T-helper 2 cell treated with Interferon-gamma antibody and Interleukin-4, amounts not matched to agents 5 μg/mL and 100 μg/mL, for 36 hours (primary cell): ENCODE results near the gene POC1B.
"Not testable (repeated sequence)": the region's sequence is repeated elsewhere in the genome, so short reads cannot be mapped to it uniquely, and the experiment has no call there.

Experiments
- DNase-seq: peaks from one replicate; pipeline ENCODE4 v3.0.0; 2021; ENCODE audit warnings: low spot score
- H3K27ac Mint-ChIP-seq: one replicate; pipeline ENCODE4 v1.8.0; 2021; ENCODE audit warnings: mild to moderate bottlenecking, mixed read lengths
- H3K27me3 Mint-ChIP-seq: one replicate; pipeline ENCODE4 v1.8.0; 2021; ENCODE audit warnings: low read depth, mixed read lengths
- H3K36me3 Mint-ChIP-seq: one replicate; pipeline ENCODE4 v1.8.0; 2021; ENCODE audit warnings: low read depth, mixed read lengths
- H3K4me1 Mint-ChIP-seq: one replicate; pipeline ENCODE4 v1.8.0; 2021; ENCODE audit warnings: low read depth, mixed read lengths
- H3K4me3 Mint-ChIP-seq: one replicate; pipeline ENCODE4 v1.8.0; 2022; ENCODE audit warnings: mild to moderate bottlenecking, moderate library complexity, mixed read lengths
- H3K9me3 Mint-ChIP-seq: one replicate; pipeline ENCODE4 v1.8.0; 2021; ENCODE audit warnings: mixed read lengths

Gene POC1B

DNA sequence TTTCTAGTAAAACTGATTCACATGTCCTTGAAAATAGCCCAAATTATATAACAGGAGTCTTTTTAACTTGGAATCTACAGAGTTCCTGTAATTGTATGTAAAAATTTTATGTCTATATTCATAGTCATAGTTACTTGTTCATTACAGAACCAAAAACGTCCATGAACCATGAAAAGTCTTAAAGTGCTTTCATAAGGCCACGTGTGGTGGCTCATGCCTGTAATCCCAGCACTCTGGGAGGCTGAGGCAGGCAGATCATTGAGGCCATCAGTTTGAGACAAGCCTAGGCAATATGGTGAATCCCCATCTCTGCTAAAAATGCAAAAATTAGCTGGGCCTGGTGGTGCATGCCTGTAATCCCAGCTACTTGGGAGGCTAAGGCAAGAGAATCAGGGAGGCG lies 49.6 kb downstream of the POC1B start:
- Mint-ChIP-seq H3K36me3 (peaks cover 15% of the 10 kb centered on the region), H3K4me1 (peaks cover 39% of the 10 kb centered on the region), H3K9me3 (no peaks in the 10 kb centered on the region), H3K4me3 (no peak overlapping the region), H3K27ac (no peak overlapping the region), H3K27me3 (no peaks in the 10 kb centered on the region)
- no peak for DNase-seq

DNA sequence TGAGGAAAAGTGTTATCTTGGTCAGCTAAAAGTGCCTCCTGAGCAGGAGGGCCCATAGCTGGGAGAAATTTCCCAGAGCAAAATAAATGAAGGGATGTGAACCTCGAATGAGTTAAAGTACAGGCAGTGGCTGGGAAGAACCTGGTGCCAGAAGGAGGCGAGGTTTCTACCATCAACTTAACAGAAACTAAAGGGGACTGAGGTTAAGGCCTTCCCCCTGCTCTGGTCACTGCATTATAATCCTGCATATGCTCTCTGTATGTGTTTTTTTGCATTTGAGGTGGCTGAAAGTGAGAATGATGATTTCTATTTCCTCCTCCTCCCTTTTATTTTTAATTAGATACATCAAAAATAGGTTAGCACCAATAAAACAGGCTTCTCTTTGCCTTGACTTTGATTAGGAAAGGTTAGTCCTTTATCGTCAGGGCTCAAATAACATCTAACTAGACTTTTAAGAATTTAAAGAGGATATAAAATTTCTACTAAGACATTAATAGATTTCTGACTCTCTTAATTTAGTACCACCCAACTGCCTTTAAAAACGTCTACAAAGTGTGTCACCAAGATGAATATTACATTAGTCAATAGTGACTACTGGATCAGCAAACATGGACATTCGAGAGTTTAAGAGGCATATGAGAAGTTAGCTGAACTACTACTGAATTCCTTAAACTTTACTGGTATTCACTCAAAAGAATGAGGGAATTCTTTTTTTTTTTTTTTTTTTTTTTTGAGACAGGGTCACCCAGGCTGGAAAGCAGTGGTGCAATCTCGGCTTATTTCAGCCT lies 50.5 kb downstream of the POC1B start:
- no peaks in the 10 kb centered on the region for H3K27me3 Mint-ChIP-seq
- H3K36me3 Mint-ChIP-seq, result peaks cover 12% of the 10 kb centered on the region
- no peak overlapping the region for H3K4me3 Mint-ChIP-seq
- DNase-seq, result no peak
- peak overlapping the region; percentile 67 for H3K27ac Mint-ChIP-seq
- H3K9me3 Mint-ChIP-seq, result no peaks in the 10 kb centered on the region
- peaks cover 47% of the 10 kb centered on the region for H3K4me1 Mint-ChIP-seq

DNA sequence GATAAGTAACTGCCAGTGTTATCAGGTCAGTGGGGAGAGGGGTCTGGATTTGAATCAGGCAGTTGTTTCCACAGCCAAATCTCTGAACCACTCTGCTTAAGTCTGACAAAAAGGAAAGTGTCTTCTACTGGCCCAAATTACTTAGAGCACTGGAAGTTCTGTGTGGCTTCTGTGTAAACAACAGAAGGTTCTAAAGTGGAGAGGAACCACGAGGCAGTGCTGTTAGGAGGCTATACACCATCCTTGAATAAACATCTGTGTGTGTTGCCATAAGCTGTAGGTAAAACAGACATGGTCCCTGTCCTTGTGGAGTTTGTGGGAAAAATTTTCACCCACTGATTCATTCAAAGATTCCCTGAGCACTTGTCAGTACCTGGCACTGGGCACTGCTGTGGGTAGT lies 51.2 kb downstream of the POC1B start:
- no peak overlapping the region for H3K4me3 Mint-ChIP-seq
- no peaks in the 10 kb centered on the region for H3K27me3 Mint-ChIP-seq
- DNase-seq, result no peak
- H3K4me1 Mint-ChIP-seq, result peaks cover 49% of the 10 kb centered on the region
- H3K36me3 Mint-ChIP-seq, result peaks cover 11% of the 10 kb centered on the region
- no peaks in the 10 kb centered on the region for H3K9me3 Mint-ChIP-seq
- H3K27ac Mint-ChIP-seq, result peak overlapping the region; percentile 67

DNA sequence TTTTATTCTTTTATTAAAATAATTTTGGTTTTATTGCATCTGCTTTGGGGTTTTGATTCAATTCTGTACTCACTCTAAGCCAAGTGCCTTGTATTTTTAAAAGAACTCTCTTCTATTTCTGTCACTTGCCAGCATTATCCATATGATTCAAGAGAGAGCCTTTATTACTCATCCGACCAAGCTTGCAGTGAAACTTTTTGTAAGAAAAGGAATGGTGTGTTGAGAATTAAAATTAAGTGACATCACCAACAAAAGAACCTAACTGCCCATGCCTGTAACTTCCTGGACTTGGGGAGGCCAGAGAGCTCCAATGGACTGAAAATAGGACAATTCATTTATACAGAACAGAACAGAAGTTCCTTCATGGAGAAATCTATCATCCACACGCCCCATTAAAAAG lies 53.3 kb downstream of the POC1B start:
- DNase-seq, result no peak
- peaks cover 14% of the 10 kb centered on the region for H3K36me3 Mint-ChIP-seq
- no peak overlapping the region for H3K4me3 Mint-ChIP-seq
- H3K27me3 Mint-ChIP-seq, result no peaks in the 10 kb centered on the region
- H3K27ac Mint-ChIP-seq, result peak overlapping the region; percentile 14
- peaks cover 58% of the 10 kb centered on the region for H3K4me1 Mint-ChIP-seq
- no peaks in the 10 kb centered on the region for H3K9me3 Mint-ChIP-seq

DNA sequence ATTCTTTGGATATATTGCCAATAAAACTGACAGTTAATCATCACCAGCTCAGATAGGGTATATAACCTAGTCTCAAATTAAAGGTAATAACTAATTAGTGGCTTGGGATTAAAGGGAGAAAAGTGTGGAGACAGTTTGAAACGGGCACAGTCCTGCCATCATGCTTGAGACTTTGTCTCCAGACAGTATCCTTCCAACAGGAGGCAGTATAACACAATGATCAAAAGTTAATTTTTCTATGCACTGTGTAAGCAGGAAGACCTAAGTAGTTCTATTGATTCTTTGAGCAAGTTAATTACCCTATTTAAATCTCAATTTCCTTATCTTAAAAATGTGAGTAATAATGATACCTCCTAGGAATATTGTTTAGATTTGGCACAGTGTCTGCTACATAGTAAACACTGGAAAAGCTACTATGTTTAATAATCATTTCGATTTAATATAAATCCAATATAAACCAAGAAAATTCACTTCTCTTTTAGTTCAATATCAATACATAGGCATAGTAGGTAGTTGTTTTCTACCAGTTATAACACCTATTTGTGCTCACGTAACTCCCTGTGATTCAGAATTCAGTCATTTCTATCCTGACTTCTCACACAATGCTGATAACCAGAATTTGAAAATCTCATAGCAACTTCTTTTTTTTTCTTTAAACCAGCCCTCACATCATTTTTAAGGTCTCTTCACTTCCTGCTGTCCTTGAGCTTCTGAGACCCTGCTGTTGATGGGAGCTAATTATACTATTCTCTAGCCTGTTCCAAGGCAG lies 54.9 kb downstream of the POC1B start:
- DNase-seq, result no peak
- H3K36me3 Mint-ChIP-seq, result peaks cover 19% of the 10 kb centered on the region
- H3K27me3 Mint-ChIP-seq, result no peaks in the 10 kb centered on the region
- no peaks in the 10 kb centered on the region for H3K9me3 Mint-ChIP-seq
- peak overlapping the region; percentile 41 for H3K27ac Mint-ChIP-seq
- peak overlapping the region; percentile 49 for H3K4me3 Mint-ChIP-seq
- peaks cover 65% of the 10 kb centered on the region for H3K4me1 Mint-ChIP-seq

DNA sequence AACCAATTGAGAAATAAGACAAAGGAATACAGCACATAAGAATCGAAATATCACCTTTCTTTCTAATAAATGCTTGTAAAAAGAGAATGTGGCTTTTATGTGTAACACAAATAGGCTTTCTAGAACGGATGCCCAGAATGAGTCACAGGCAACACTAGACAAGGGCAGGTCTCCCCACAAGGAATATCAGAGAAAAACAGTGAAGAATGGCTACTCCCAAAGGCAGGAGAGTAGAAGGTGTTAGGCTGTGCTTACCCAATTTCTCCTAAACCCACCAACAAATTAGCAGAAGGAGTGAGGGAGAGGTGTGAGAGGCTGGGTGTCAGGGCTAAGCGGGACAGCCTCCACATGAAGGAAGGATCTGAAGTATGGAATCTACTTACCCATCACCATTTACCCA lies 56.5 kb downstream of the POC1B start:
- Mint-ChIP-seq H3K27me3 (no peaks in the 10 kb centered on the region), H3K9me3 (no peaks in the 10 kb centered on the region), H3K36me3 (peaks cover 27% of the 10 kb centered on the region), H3K27ac (peak overlapping the region; percentile 88), H3K4me1 (peaks cover 62% of the 10 kb centered on the region), H3K4me3 (peak overlapping the region; percentile 76)
- no peak for DNase-seq

DNA sequence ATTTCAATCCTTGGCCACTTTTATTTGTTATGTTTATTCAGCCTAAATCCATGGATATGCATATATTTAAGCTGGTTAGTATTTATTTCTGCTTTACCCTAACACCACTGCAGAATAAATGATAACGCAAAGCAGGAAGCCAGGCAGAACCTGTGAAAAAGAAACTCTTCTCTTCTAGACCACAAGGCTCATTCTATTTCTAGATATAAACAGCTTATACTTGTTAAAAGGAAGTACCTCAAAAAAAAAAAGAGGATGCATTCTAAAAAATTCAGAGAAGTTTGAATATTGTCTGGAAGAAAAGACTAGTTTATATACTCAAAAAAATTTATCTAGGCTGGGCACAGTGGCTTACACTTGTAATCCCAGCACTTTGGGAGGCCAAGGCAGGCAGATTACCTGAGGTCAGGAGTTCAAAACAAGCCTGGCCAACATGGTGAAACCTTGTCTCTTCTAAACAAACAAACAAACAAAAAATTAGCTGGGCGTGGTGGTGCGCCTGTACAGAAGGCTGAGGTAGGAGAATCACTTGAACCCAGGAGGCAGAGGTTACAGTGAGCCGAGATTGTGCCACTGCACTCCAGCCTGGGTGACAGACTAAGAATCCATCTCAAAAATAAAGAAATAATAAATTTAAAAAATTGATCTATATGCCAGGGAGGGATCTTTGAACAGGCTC lies 57.1 kb downstream of the POC1B start:
- H3K4me3 Mint-ChIP-seq, result peak overlapping the region; percentile 76
- DNase-seq, result no peak
- no peaks in the 10 kb centered on the region for H3K9me3 Mint-ChIP-seq
- H3K27ac Mint-ChIP-seq, result peak overlapping the region; percentile 88
- H3K36me3 Mint-ChIP-seq, result peaks cover 25% of the 10 kb centered on the region
- no peaks in the 10 kb centered on the region for H3K27me3 Mint-ChIP-seq
- H3K4me1 Mint-ChIP-seq, result peaks cover 60% of the 10 kb centered on the region

DNA sequence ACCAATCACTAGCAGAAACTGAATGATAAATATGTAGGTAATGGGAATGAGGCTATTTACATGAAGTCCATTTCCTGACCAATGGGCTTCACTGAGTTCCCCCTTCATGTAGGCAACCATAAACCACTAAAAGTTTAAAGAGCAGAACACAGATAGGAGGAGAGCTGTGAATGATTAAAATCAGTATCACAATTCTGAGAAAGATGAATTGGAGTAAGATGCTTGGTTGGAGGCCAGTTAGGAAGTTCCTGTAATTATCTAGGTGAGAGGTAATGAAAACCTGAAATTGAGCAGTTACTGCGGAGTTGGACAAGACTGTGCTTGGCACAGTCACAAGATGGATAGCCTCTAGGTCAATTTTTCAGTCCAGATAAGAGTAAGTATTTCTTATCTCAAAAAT lies 57.8 kb downstream of the POC1B start:
- H3K4me1 Mint-ChIP-seq, result peaks cover 66% of the 10 kb centered on the region
- H3K9me3 Mint-ChIP-seq, result no peaks in the 10 kb centered on the region
- H3K27ac Mint-ChIP-seq, result peak overlapping the region; percentile 85
- peaks cover 28% of the 10 kb centered on the region for H3K36me3 Mint-ChIP-seq
- H3K27me3 Mint-ChIP-seq, result no peaks in the 10 kb centered on the region
- peak overlapping the region; percentile 79 for H3K4me3 Mint-ChIP-seq
- no peak for DNase-seq

DNA sequence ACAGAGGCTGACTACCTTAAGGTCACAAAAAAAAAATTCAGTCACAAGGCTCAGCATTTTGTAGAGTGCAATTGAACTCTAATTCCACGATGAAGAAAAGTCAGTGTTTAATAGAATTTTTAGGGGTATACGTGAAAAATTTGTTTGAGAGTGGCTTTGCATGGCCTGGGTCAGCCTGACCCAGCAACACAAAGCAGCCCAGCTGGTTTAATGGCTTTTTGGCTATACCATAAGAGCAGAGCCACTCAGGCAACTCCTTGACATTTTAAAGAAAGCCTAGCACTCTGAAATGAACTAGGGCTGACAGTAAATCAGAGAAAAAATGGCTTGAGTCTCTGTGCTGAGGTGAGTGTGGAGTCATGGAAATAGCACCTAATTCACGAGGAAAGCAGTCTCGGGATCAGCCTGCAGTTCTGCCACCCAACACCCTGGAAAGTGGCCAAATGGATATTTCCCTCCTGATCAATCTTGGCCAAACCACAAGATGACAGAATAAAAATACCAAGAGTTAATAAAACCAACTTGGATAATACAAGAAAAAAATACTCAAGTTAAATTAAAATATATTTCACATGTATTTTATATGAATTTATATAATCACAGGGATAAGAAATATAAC lies 60.8 kb downstream of the POC1B start:
- no peaks in the 10 kb centered on the region for H3K27me3 Mint-ChIP-seq
- H3K4me3 Mint-ChIP-seq, result peak overlapping the region; percentile 11
- H3K36me3 Mint-ChIP-seq, result peaks cover 28% of the 10 kb centered on the region
- no peaks in the 10 kb centered on the region for H3K9me3 Mint-ChIP-seq
- DNase-seq, result no peak
- peaks cover 64% of the 10 kb centered on the region for H3K4me1 Mint-ChIP-seq
- no peak overlapping the region for H3K27ac Mint-ChIP-seq

DNA sequence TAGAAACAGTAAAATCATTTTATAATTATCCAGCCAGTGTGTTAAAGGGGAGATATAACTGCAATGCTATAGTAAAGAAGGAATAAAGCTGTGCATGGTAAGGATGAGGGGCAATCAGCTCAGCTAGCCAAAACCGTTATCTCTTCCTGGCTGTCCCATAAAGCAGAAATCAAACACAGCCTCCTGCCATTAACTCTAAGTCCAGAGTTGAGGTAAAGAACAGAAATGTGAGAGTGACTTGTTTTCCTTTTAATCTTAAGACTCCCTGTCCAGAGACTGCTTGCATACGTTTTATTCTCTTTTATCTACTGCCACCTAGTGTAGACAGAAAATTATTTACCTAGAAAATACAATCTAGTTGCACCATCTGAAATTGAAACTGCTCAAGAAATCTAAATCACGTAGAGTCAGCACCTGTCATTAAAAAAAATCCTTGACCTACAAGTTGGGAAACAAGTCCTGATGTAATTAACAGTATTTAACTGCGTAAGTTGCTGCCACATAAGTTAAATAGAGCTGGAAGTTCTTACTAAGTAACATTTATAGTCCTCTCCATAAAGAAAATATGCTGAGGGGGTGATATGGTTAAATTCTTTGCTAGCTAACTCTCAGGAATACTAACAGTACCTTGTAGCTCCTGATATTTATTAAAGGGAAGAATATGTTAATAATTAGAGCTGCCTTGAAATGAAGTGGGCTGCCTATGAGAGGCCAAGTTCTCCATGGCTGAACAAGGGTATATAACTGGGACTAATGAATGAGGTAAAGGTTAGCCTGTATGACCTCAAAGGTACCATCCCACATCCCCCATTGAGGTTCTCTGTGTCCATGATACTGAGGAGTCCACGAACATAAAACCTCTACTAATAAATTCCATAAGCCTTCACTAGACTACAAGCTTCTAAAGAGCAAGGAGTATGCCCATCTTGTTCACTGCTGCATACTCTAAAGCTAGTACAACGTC lies 63.9 kb downstream of the POC1B start:
- Mint-ChIP-seq H3K27ac (peak overlapping the region; percentile 67), H3K4me3 (peak overlapping the region; percentile 79), H3K9me3 (no peaks in the 10 kb centered on the region), H3K27me3 (no peaks in the 10 kb centered on the region), H3K4me1 (peaks cover 56% of the 10 kb centered on the region), H3K36me3 (peaks cover 39% of the 10 kb centered on the region)
- no peak for DNase-seq

DNA sequence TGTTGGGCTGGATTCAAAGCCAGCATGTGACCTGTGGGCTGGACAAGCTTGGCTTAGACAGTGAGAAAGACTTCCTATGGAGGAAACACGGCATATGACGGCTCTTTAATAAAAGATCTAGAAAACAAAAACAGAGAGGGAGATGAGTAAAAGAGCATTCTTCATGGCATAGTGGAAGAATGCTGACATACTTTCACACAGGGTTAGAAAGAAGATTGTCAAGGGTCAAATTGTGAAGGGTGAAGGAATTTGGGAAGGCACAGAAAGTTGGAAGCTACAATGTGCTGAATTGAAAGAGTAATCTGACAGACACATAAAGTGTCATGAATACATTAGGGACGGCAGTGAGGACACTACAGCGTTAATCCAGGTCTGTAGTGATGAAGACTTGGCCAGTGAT lies 64.7 kb downstream of the POC1B start:
- H3K27me3 Mint-ChIP-seq, result no peaks in the 10 kb centered on the region
- DNase-seq, result no peak
- peak overlapping the region; percentile 79 for H3K4me3 Mint-ChIP-seq
- peaks cover 53% of the 10 kb centered on the region for H3K4me1 Mint-ChIP-seq
- no peaks in the 10 kb centered on the region for H3K9me3 Mint-ChIP-seq
- H3K27ac Mint-ChIP-seq, result peak overlapping the region; percentile 12
- H3K36me3 Mint-ChIP-seq, result peaks cover 34% of the 10 kb centered on the region

DNA sequence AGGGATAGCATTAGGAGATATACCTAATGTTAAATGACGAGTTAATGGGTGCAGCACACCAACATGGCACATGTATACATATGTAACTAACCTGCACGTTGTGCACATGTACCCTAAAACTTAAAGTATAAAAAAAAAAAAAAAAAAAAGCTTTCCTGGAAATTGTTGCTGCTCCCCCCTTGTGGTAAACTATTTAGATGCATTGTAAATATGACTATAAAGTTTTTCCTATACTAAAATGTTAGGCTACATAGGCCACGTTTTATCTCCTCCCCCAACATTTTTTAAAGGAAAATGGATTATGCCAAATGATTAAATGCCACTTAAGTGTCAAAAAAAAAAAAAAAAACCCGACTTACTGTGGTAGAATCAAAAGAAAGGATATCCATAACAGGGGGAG lies 66.6 kb downstream of the POC1B start:
- not testable (repeated sequence) for H3K27ac Mint-ChIP-seq, H3K27me3 Mint-ChIP-seq, DNase-seq, H3K9me3 Mint-ChIP-seq, H3K4me3 Mint-ChIP-seq
- H3K36me3 Mint-ChIP-seq, result peaks cover 33% of the 10 kb centered on the region
- H3K4me1 Mint-ChIP-seq, result peaks cover 52% of the 10 kb centered on the region

DNA sequence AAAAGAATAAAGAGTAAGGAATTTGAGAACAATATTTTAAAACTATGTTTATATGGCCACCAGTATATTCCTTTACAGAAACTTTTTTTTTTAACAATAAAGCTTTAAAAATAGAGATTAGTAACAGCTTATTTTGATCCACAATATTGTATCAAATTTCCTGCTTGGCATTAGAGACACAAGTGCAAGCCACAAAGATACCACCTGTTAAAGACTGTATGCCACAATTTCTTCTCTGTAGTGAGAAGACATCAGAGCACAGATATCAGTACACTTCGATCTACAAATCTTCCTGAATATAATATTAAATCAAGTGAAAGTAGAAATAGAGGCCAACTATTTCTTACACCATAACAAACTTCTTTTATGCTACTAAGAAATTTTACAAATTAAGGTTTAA lies 69.3 kb downstream of the POC1B start:
- no peaks in the 10 kb centered on the region for H3K27me3 Mint-ChIP-seq
- DNase-seq, result no peak
- no peak overlapping the region for H3K27ac Mint-ChIP-seq
- peaks cover 48% of the 10 kb centered on the region for H3K4me1 Mint-ChIP-seq
- peak overlapping the region; percentile 34 for H3K4me3 Mint-ChIP-seq
- H3K36me3 Mint-ChIP-seq, result peaks cover 34% of the 10 kb centered on the region
- H3K9me3 Mint-ChIP-seq, result no peaks in the 10 kb centered on the region
